Neural progenitor cell (in vitro differentiated cells): ENCODE data around the gene FUS. TPM values are rescaled to one million over a fixed set of nuclear protein-coding genes. Genes with fewer than 3 reads are reported as not detected.

Source experiments
- DNase-seq: peaks from one replicate; pipeline ENCODE4 v3.0.0-alpha.2; 2016; ENCODE audit warnings: low spot score
- H2AFZ ChIP-seq: fragments of 200-600 bp; sonication (generic); replicated peaks from 2 replicates; pipeline ENCODE4 v1.6.1; 2016; ENCODE audit warnings: antibody characterized with exemption
- H3F3A ChIP-seq: fragments of 200-600 bp; sonication (generic); 2 replicates; pipeline ENCODE4 v1.6.1; 2016; ENCODE audit warnings: antibody characterized with exemption, low read depth
- H3K27ac ChIP-seq: fragments of 200-600 bp; sonication (generic); 2 replicates; pipeline ENCODE4 v1.5.1; 2016; ENCODE audit warnings: mild to moderate bottlenecking
- H3K27me3 ChIP-seq: fragments of 200-600 bp; sonication (generic); 2 replicates; pipeline ENCODE4 v1.6.1; 2016; ENCODE audit warnings: mild to moderate bottlenecking, moderate library complexity
- H3K36me3 ChIP-seq: fragments of 200-600 bp; sonication (generic); 2 replicates; pipeline ENCODE4 v1.5.1; 2016
- H3K4me1 ChIP-seq: fragments of 200-600 bp; sonication (generic); 2 replicates; pipeline ENCODE4 v1.6.1; 2016; ENCODE audit warnings: mixed run types
- H3K4me2 ChIP-seq: fragments of 200-600 bp; sonication (generic); 2 replicates; pipeline ENCODE4 v1.6.1; 2016
- H3K4me3 ChIP-seq: fragments of 200-600 bp; sonication (generic); 2 replicates; pipeline ENCODE4 v1.5.1; 2016
- H3K79me2 ChIP-seq: fragments of 200-600 bp; sonication (generic); 2 replicates; pipeline ENCODE4 v1.6.1; 2016; ENCODE audit warnings: low read depth
- H3K9ac ChIP-seq: fragments of 200-600 bp; sonication (generic); 2 replicates; pipeline ENCODE4 v1.6.1; 2016
- H3K9me3 ChIP-seq: fragments of 200-600 bp; sonication (generic); 2 replicates; pipeline ENCODE4 v1.5.1; 2016; ENCODE audit warnings: low read depth
- H4K20me1 ChIP-seq: fragments of 200-600 bp; sonication (generic); 2 replicates; pipeline ENCODE4 v1.6.1; 2016; ENCODE audit warnings: low read depth
- H3K27ac Mint-ChIP-seq: 3 replicates; pipeline ENCODE4 v1.8.0; 2021; ENCODE audit warnings: mixed read lengths
- H3K27me3 Mint-ChIP-seq: 2 replicates; pipeline ENCODE4 v1.8.0; 2022; ENCODE audit warnings: low read depth, mild to moderate bottlenecking, inconsistent platforms, moderate library complexity, mixed read lengths; ENCODE audit not compliant: insufficient read depth
- H3K36me3 Mint-ChIP-seq: 3 replicates; pipeline ENCODE4 v1.8.0; 2021; ENCODE audit warnings: mixed read lengths
- H3K4me1 Mint-ChIP-seq: 3 replicates; pipeline ENCODE4 v1.8.0; 2021; ENCODE audit warnings: mixed read lengths
- H3K4me3 Mint-ChIP-seq: 3 replicates; pipeline ENCODE4 v1.8.0; 2021; ENCODE audit warnings: mild to moderate bottlenecking, moderate library complexity, mixed read lengths
- H3K9me3 Mint-ChIP-seq: 3 replicates; pipeline ENCODE4 v1.8.0; 2020; ENCODE audit warnings: mixed read lengths
- CTCF ChIP-seq: fragments of 200-600 bp; sonication (generic); IDR thresholded peaks from 2 replicates; pipeline ENCODE4 v1.5.1; 2017; ENCODE audit warnings: antibody characterized with exemption, mild to moderate bottlenecking
- EZH2 ChIP-seq: fragments of 200-600 bp; sonication (generic); IDR thresholded peaks from 2 replicates; pipeline ENCODE4 v1.6.1; 2017; ENCODE audit warnings: antibody characterized with exemption, mild to moderate bottlenecking, moderate library complexity
- EZH2phosphoT487 ChIP-seq: fragments of 200-600 bp; sonication (generic); IDR thresholded peaks from 2 replicates; pipeline ENCODE4 v1.6.1; 2017; ENCODE audit warnings: antibody characterized with exemption
- total RNA-seq: library from RNA; depleted of rRNA; stranded (reverse); fragments of >200 nt; gene quantifications from 2 replicates; pipeline ENCODE4 v1.2.3, GENCODE V29; 2015; ENCODE audit warnings: low replicate concordance

Gene FUS
- total RNA-seq, 1 donor from 2014 or later = 81.7 TPM

GRCh38 chr16:31225193-31225592 is 45.3 kb downstream of the FUS start:
- Histone ChIP-seq H3K27me3 (no peaks in the 10 kb centered on the region), H3K36me3 (no peaks in the 10 kb centered on the region), H3K4me3 (no peak overlapping the region), H3K9ac (no peak overlapping the region), H3K79me2 (no peaks in the 10 kb centered on the region), H3F3A (no peaks in the 10 kb centered on the region), H3K4me2 (no peak overlapping the region), H3K4me1 (no peaks in the 10 kb centered on the region), H2AFZ (no peak overlapping the region), H3K27ac (no peak overlapping the region), H4K20me1 (no peaks in the 10 kb centered on the region), H3K9me3 (no peaks in the 10 kb centered on the region)
- no peaks in the 10 kb centered on the region for H3K4me1 Mint-ChIP-seq
- peaks cover 4% of the 10 kb centered on the region for H3K9me3 Mint-ChIP-seq
- H3K27me3 Mint-ChIP-seq = peaks cover 13% of the 10 kb centered on the region
- no peak overlapping the region for H3K4me3 Mint-ChIP-seq
- TF ChIP-seq CTCF (no peak), EZH2phosphoT487 (no peak), EZH2 (no peak)
- H3K36me3 Mint-ChIP-seq = no peaks in the 10 kb centered on the region
- no peak overlapping the region for H3K27ac Mint-ChIP-seq
- DNase-seq = no peak

DNA sequence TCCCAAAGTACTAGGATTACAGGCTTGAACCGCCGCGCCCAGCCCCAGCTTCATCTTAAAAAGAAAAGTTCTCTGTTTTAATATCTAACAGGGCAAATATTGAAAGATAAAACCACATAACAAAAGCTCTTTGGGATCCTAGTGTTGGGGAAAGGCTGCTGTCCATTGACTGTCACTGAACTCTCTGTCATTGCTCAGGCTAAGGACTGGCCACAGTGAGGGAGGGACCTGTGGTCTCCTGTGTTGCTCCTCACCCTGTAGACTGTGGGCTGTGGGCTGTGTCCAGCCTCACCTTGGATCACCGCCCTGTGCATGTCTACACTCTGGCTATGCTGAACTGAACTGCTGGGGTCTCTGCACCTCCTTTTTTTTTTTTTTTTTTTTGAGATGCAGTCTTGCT is 48.3 kb downstream of the FUS start:
- Histone ChIP-seq H4K20me1 (no peaks in the 10 kb centered on the region), H2AFZ (no peak overlapping the region), H3K9me3 (no peaks in the 10 kb centered on the region), H3F3A (no peaks in the 10 kb centered on the region), H3K79me2 (no peaks in the 10 kb centered on the region), H3K4me1 (no peaks in the 10 kb centered on the region), H3K27ac (no peak overlapping the region), H3K36me3 (no peaks in the 10 kb centered on the region), H3K4me2 (no peak overlapping the region), H3K4me3 (no peak overlapping the region), H3K27me3 (no peaks in the 10 kb centered on the region), H3K9ac (no peak overlapping the region)
- H3K27ac Mint-ChIP-seq = no peak overlapping the region
- no peaks in the 10 kb centered on the region for H3K4me1 Mint-ChIP-seq
- no peak for DNase-seq
- no peaks in the 10 kb centered on the region for H3K36me3 Mint-ChIP-seq
- no peak overlapping the region for H3K4me3 Mint-ChIP-seq
- no peak for TF ChIP-seq EZH2phosphoT487
- TF ChIP-seq CTCF = no peak
- TF ChIP-seq EZH2 = no peak
- peaks cover 9% of the 10 kb centered on the region for H3K9me3 Mint-ChIP-seq
- H3K27me3 Mint-ChIP-seq = peaks cover 6% of the 10 kb centered on the region

GRCh38 chr16:31229501-31229900 is 49.6 kb downstream of the FUS start:
- DNase-seq = no peak

More at GRCh38 chr16:31229501-31229900, 49.6 kb downstream of the FUS start:
- H3K4me3 ChIP-seq = no peak overlapping the region
- Mint-ChIP-seq H3K27ac (no peak overlapping the region), H3K9me3 (peaks cover 13% of the 10 kb centered on the region), H3K4me3 (no peak overlapping the region), H3K36me3 (no peaks in the 10 kb centered on the region), H3K4me1 (no peaks in the 10 kb centered on the region), H3K27me3 (peaks cover 9% of the 10 kb centered on the region)
- H3K27me3 ChIP-seq = no peaks in the 10 kb centered on the region
- H3F3A ChIP-seq = no peaks in the 10 kb centered on the region
- H3K79me2 ChIP-seq = no peaks in the 10 kb centered on the region
- no peaks in the 10 kb centered on the region for H3K36me3 ChIP-seq
- no peaks in the 10 kb centered on the region for H4K20me1 ChIP-seq
- no peak overlapping the region for H3K4me2 ChIP-seq
- TF ChIP-seq EZH2 (no peak), EZH2phosphoT487 (no peak), CTCF (no peak)
- H3K9ac ChIP-seq = no peak overlapping the region
- no peak overlapping the region for H2AFZ ChIP-seq
- no peak overlapping the region for H3K27ac ChIP-seq
- H3K4me1 ChIP-seq = no peaks in the 10 kb centered on the region
- no peaks in the 10 kb centered on the region for H3K9me3 ChIP-seq
